H7 (cell line): ENCODE data around the gene NHERF2. TPM values are rescaled to one million over a fixed set of nuclear protein-coding genes. Genes with fewer than 3 reads are reported as not detected.

Source experiments
- DNase-seq: peaks from one replicate; pipeline ENCODE4 v3.0.0; 2012
- H3K27me3 ChIP-seq: 2 replicates; pipeline ENCODE4 v1.6.0; 2011; ENCODE audit warnings: mild to moderate bottlenecking, low read length; ENCODE audit not compliant: control insufficient read depth, insufficient read depth
- H3K36me3 ChIP-seq: replicated peaks from 2 replicates; pipeline ENCODE4 v1.5.1; 2011; ENCODE audit warnings: low read length; ENCODE audit not compliant: control insufficient read depth, insufficient read depth
- H3K4me3 ChIP-seq: 2 replicates; pipeline ENCODE4 v1.5.1; 2011; ENCODE audit warnings: low read depth, mild to moderate bottlenecking, control low read depth, low read length, moderate library complexity; ENCODE audit not compliant: insufficient read depth
- total RNA-seq: library from RNA; depleted of rRNA; stranded (reverse); fragments of >200 nt; shearing (Covaris generic); gene quantifications from 2 replicates; pipeline ENCODE4 v1.2.3, GENCODE V29; 2014

Gene NHERF2
- total RNA-seq, 1 experiment from 2014 or later: 14.0 TPM

DNA sequence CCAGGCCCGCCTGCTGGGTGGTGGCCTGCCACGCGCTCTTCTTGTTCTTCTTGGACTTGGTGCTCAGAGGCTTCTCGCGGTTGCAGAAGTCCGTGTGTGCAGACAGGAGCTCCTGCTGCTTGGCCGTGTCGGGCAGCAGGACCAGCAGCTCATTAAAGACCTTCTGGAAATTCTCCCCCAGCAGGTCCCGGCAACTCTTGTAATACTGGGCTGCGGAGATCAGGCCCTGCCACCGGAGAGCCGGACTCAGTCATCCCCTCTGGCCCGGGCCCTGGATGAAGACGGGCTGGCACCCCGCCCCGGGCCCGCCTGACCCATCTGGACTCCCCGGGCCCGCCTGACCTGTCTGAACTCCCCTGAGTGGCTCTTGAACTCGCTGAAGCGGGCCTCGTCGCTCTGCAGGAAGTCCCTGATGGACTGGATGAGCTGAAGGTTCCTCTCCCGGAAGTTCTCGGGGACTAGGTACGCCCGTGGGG lies 28.3 kb upstream of the NHERF2 start:
- Histone ChIP-seq H3K36me3 (peaks cover 23% of the 10 kb centered on the region), H3K4me3 (no peak overlapping the region), H3K27me3 (no peaks in the 10 kb centered on the region)
- DNase-seq: no peak

DNA sequence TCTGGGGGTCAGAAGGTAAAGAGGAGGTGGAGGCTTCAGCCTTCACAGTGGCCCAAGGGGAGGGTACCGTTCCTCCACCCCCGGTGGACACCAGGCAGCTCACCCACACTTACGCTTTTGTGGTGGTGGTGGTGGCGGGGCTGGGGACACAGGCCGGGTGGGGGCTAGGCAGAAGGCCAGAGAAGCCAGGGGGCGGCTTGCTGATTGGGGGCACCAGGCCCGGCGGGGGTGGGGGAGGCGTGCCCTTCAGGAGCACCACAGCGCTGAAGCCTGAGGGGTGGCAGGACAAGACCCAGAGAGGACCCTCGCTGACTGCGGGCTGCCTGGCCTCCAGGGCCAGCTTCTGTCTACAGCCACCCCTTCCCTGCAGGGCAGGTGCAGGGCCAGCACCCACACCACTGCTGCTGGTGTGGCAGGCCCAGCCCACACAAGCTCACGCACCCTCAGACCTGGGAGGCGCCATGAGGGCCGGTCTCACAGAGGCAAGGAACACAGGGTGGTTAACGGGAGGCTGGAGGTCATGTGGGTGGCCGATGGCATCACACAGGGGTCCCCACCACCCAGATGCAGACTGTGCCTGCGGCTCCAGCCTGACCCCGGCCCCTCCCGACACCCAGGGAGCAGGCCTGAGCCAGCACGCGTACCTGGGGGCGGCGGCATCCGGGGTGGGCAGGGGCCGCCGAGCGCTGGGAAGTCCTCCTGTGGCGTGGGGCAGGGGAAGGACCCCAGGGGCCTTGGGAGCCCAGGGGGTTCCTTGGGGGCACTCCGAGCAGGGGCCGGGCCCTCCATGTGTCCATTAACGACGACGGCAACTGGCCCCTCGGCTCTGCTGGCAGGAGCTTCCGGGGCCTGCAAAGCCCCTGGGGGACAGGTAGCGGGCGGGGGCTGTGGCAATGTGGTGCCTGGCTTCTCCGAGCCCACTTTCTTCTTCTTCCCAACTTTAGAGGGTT lies 27.6 kb upstream of the NHERF2 start:
- Histone ChIP-seq H3K4me3 (no peak overlapping the region), H3K27me3 (no peaks in the 10 kb centered on the region), H3K36me3 (peaks cover 23% of the 10 kb centered on the region)
- no peak for DNase-seq

DNA sequence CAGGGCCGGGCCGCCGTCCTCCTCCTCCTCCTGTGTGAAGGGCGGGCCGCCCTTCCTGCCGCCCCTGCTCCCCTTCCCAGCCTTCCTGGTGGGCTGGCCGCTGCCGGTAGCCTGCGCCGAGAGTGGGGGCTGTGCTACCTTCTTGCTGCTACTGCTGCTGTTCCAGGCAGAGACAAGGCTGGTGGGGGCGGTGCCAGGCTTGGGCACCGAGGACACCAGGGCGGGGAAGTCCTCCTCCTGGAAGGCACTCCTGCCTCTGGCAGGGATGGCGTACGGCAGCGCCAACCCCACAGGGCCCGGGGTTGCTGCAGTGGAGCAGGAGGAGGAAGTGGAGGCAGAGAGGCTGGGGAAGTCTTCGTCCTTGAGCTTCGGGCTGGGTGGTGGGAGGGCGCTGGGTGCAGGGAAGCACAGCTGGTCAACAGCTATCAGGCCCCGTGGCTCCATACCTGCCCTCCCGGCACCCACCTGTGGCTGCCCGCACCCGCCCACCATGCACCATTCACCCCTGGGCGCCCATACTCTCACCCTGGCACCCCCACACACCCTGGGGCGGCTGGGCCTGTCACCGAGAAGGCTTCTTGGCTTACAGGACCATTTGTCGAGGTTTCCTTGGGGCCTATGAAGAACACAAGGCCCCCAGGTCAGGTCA lies 26.7 kb upstream of the NHERF2 start:
- H3K27me3 ChIP-seq: no peaks in the 10 kb centered on the region
- peaks cover 23% of the 10 kb centered on the region for H3K36me3 ChIP-seq
- no peak for DNase-seq

DNA sequence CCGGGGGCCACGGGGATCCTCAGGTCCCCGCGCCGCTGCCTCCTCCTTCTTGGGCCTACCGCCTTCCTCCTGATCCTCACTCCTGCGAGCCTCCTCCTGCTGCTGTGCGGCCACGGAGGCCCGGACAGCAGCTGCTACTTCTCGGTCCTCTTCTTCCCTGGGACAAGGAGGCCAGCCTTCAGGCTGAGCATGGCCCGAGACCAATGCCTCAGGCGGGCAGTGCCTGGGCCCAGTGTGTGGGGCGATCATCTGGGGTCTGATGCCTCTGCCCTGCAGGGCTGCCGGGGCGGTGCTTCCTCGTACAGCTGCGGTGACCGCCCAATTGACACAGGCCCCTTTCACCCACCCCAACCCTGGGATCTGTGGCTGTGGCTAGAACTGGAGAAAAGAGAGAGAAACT lies 25.7 kb upstream of the NHERF2 start:
- Histone ChIP-seq H3K4me3 (no peak overlapping the region), H3K27me3 (no peaks in the 10 kb centered on the region), H3K36me3 (peaks cover 21% of the 10 kb centered on the region)
- no peak for DNase-seq

More for the DNA sequence above, 26.7 kb upstream of the NHERF2 start:
- H3K4me3 ChIP-seq: no peak overlapping the region

DNA sequence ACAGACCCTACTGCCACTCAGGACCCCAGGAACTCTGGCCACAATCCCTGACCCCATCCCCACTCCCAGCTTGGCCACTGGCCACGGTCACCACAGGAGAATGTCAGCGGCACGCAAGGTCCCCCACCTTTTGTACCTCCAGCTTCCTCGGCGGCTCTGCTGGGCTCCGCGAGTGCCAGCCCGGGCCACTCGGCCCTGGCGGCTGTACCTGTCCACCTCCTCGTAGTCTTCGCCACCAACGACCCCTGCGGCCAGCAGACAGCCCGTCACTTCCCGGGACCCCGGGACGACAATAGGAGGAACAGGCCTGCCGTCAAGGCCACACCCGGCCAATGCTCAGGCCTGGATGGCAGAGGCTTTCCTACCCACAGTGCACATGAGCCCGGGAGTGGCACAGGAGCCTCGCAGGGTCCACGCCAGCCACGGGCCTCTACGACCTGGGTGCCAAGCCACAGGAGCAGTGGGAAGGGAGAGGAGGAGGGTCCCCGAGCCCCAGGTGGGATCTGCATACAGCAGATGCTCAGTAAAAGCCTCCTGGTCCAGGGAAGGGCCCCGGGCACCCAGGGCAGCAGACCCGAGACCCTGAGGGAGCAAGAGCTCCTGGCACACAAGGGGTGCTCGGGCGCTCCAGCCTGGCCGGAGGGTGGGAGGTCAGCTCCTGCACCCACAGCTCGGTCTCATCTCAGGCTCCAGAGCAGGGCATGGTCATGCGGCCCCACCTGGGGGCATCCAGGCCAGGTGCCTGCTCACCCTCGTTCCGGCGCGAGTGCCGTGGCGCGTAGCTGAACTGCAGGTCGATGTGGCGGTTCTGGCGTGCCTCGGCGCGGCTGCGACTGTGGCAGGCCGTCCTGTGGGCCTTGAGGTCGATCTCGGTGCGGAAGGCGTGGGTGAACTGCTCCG lies 25.0 kb upstream of the NHERF2 start:
- Histone ChIP-seq H3K36me3 (peaks cover 21% of the 10 kb centered on the region), H3K4me3 (no peak overlapping the region), H3K27me3 (no peaks in the 10 kb centered on the region)
- no peak for DNase-seq

DNA sequence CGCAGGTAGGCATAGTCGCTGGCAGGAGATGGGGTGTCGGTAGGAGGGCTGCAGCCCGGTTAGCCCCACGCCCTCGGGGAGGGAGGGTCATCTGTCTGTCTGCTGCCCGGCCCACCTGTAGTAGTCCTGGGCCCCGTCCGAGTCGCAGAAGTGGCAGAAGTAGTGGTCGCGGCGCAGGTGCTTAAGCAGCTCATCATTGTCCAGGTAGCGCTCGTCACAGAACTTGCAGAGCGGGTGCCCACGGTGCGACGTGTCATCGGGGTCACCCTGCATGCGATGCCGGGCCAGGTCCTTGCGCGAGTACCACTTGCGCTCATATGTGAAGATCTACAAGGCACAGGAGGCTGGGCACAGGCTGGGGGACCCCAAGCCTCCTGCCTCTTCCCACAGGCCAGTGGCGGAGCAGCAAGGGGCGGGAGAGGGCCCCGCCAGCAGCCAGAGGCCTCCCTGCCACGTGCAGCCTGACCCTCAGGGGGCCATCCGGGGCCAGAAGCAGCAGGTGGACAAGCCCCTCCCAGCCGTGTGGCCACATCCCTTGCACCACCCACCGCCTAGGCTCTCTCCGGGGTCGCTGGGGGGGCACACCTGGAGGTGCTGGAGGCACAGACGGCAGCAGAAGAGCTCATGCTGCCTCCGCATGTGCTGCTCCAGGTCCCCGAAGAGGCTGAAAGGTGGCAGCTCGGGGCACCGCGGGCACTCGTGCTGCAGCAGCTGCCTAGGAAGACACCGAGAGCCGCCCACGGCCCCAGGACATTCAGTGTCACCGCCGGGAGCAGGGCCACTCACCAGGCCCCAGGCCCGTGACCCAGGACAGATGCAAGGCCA lies 24.1 kb upstream of the NHERF2 start:
- Histone ChIP-seq H3K27me3 (no peaks in the 10 kb centered on the region), H3K4me3 (no peak overlapping the region), H3K36me3 (peaks cover 20% of the 10 kb centered on the region)
- no peak for DNase-seq

DNA sequence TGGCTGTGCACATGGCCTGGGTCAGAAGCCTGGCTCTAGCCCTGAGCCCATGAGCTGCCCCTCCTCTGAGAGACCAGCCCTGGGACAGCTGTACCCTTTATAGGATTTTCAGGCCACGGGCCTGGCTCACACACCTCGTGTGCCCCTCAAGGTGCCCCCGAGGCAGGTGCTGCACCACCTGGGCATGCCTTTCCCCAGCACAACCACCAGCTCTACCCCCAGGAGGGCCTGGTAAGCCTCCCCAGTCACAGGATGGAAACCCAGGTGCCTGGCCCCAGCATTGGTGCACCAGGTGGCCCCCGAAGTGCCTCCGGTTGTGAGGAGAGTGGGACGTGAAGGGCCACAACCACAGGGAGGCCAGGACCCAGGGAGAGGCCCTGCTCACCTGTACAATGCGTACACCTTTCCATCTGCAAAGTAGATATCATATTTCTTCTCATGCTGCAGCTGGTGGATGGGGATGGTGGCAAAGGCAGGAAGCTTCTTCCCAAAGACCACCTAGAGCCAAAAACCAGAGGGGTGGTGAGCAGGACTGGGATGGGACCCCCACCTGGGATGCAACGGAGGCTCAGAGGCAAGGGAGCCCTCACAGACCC lies 23.4 kb upstream of the NHERF2 start:
- Histone ChIP-seq H3K36me3 (peaks cover 17% of the 10 kb centered on the region), H3K4me3 (no peak overlapping the region), H3K27me3 (no peaks in the 10 kb centered on the region)
- DNase-seq: no peak

DNA sequence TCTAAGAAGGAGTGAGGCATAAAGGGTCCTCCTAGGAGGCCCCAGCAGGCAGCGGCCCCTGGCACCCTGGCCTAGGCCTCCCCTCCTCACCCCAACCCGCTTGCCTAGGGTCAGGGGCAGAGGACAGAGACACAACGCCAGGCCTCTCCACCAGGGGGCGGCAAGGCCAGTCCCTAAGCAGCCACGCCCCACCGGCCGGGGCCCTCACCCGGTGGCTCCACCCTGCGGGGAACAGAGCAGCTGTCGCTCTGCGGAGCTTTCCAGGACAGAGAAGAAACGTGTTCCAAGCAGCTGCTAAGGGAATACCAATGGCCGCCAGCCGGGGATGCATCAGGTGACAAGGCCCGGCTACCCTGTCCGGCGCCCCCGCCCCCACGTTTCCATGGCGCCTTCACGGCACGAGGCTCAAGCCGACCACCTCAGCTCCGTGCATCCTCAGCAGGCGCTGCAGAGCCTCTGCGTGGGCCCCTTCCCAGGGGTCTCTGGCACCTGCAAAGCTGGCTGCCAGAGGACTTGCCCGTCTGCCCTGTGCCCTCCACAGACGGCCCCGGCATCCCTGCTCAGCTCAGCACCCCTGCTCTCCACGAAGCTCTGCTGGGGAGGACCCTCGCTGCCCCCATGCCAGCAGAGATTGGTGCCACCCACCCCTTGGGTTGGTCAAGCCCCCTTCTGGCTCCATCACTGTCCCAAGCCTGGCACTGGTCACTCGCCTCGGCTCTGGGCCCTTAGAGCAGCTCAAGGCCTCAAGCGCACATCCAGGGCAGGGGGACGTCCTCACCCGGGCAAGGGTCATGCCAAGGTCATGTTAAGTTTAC lies 22.7 kb upstream of the NHERF2 start:
- H3K27me3 ChIP-seq: no peaks in the 10 kb centered on the region
- DNase-seq: peak; percentile 99
- no peak overlapping the region for H3K4me3 ChIP-seq
- H3K36me3 ChIP-seq: peaks cover 15% of the 10 kb centered on the region

DNA sequence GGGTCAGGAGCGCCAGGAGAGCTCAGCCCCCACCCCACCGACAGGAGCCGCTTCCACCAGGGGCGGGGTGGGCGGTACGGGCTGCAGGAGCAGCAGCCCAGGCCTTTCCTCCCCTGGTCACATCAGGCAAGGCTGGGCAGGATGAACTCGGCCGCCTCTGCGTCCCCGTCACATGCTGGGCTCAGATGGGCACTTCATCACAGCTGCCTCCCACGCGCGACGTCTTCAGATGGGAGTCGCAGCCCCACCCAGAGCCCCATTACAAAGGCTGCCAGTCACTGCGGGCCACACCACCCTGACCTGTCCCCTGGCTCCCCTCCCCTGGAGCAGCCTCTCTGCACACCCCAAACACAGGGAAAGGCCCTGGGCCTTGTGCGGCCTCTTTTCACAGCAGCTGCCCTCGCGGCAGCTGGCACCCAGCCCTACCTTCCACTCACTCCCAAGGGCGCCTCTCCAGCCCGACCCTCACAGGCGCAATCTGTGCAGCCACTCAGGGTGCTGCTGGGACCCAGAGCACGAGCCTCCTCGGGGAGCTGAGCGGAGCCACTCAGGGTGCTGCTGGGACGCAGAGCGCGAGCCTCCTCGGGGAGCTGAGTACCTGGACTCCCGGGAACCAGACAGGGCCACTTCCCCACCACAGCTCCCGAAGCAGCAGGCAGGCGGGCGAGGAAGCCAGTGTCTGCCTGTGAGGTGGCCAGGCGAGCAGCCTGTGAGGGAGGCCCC lies 21.7 kb upstream of the NHERF2 start:
- Histone ChIP-seq H3K27me3 (no peaks in the 10 kb centered on the region), H3K36me3 (peaks cover 15% of the 10 kb centered on the region), H3K4me3 (no peak overlapping the region)
- DNase-seq: no peak

DNA sequence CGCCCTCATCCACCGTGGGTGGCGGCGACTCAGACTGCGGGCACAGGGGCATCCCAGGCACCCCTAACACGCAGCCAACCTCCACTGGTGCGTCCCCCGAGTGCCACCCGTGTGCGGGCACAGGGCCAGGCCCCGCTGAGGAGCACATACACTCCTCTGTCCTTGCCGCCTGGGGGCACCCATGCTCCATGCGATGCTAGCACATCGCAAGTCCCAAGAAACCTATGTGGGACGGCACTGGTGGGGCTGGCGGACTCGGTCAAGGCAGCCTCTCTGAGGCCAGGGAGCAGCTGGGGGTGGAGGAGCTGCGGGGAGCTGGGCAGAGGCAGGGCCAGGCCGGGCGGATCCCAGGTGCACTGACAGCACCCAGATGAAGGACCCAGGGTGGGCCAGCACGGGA lies 21.1 kb upstream of the NHERF2 start:
- DNase-seq: peak; percentile 79
- Histone ChIP-seq H3K27me3 (no peaks in the 10 kb centered on the region), H3K4me3 (no peak overlapping the region), H3K36me3 (peaks cover 13% of the 10 kb centered on the region)

DNA sequence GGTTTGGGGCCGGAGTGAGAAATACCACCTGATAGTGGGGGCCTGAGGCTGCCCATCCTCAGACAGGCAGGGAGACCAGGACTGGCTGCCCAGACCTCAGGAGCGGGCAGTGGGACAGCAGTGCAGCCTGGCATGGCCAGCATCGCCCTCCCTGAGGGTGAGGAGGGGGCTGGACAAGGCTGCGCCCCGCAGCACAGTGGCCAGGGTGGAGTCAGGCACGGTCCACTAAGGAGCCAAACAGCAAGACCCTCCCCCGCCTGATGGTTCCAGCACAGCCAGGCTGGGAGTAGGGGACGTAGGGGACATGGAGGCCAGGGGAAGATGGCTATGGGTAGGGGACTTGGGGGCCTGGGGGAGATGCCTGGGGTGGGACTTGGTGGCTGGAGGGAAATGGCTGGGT lies 20.4 kb upstream of the NHERF2 start:
- Histone ChIP-seq H3K27me3 (no peaks in the 10 kb centered on the region), H3K36me3 (peaks cover 10% of the 10 kb centered on the region), H3K4me3 (no peak overlapping the region)
- DNase-seq: no peak

DNA sequence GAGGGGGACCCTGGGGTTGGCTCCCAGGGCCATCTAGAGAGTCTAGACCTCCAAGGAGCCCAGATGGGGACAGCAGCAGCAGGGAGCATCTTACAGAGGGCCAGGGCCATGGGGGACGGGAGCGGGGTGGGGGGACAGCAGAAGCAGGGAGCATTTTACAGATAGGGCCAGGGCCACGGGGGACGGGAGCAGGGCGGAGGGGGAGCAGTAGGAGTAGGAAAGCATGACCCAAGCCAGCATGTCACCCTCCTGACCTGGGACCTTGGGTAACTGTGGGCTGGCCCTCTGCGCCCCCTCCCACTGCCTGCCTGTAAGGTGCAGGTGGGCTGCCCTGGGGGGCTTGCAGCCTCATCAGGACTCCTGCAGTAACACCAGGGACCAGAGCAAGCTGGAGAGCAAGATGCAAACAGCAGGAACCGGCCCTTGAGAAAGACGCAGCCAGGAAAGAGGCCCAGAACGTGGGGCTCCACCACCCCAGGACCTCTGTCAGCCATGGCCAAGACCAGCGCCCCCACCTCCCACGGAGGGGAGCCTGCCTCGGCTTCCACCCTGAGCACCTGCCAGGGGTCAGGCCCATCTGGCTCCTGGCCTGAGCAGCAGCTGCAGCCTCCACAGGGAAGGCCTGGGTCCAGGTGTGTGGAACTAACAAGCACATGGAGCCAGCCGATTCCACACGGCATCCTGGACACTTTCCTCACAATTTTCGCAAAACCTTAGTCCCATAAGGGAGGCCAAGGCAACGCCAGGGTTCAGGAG lies 19.4 kb upstream of the NHERF2 start:
- peaks cover 4% of the 10 kb centered on the region for H3K36me3 ChIP-seq
- H3K27me3 ChIP-seq: no peaks in the 10 kb centered on the region
- DNase-seq: no peak
- H3K4me3 ChIP-seq: no peak overlapping the region
